ENCODE results near the gene KDR.

Gene KDR

GRCh38 chr4:55122235-55122634, 3.2 kb downstream of the KDR start:
- DNase-seq, result no peak

GRCh38 chr4:55121246-55121645, 4.1 kb downstream of the KDR start:
- no peak for DNase-seq

GRCh38 chr4:55118397-55118796, 7.0 kb downstream of the KDR start:
- DNase-seq, result no peak

- DNase-seq, result no peak
Observed at GRCh38 chr4:55117511-55117910, 7.9 kb downstream of the KDR start.

- no peak for DNase-seq
Observed at GRCh38 chr4:55116450-55116849, 8.9 kb downstream of the KDR start.

GRCh38 chr4:55111601-55112000, 13.8 kb downstream of the KDR start:
- no peak for DNase-seq

- no peak for DNase-seq
Observed at GRCh38 chr4:55110131-55110530, 15.3 kb downstream of the KDR start.

GRCh38 chr4:55107054-55107453, 18.3 kb downstream of the KDR start:
- no peak for DNase-seq

GRCh38 chr4:55103224-55103623, 22.2 kb downstream of the KDR start:
- no peak for DNase-seq

- no peak for DNase-seq
Observed at GRCh38 chr4:55099816-55100215, 25.6 kb downstream of the KDR start.

GRCh38 chr4:55098456-55099204, 26.8 kb downstream of the KDR start:
- no peak for DNase-seq

GRCh38 chr4:55096619-55097018, 28.8 kb downstream of the KDR start:
- no peak for DNase-seq

- DNase-seq, result no peak
Observed at GRCh38 chr4:55096045-55096444, 29.4 kb downstream of the KDR start.

- no peak for DNase-seq
Observed at GRCh38 chr4:55092504-55092903, 32.9 kb downstream of the KDR start.

GRCh38 chr4:55089916-55090315, 35.5 kb downstream of the KDR start:
- no peak for DNase-seq

GRCh38 chr4:55087913-55088260, 37.5 kb downstream of the KDR start:
- DNase-seq, result no peak

- no peak for DNase-seq
Observed at GRCh38 chr4:55087009-55087912, 38.1 kb downstream of the KDR start.

GRCh38 chr4:55086578-55086977, 38.8 kb downstream of the KDR start:
- no peak for DNase-seq

- DNase-seq, result no peak
Observed at GRCh38 chr4:55083735-55084134, 41.7 kb downstream of the KDR start.

GRCh38 chr4:55082756-55083155, 42.6 kb downstream of the KDR start:
- DNase-seq, result no peak

- DNase-seq, result no peak
Observed at GRCh38 chr4:55080174-55080865, 45.1 kb downstream of the KDR start.

- DNase-seq, result no peak
Observed at GRCh38 chr4:55079451-55080173, 45.8 kb downstream of the KDR start.

GRCh38 chr4:55078987-55079386, 46.4 kb downstream of the KDR start:
- DNase-seq, result no peak

Data from GDM1 (cell line).